Fibroblast of pulmonary artery (primary cell): ENCODE results near the gene KLHL33.
A peak's percentile ranks its signal among the peaks of the same experiment; 100 is the strongest.

Source experiments
- DNase-seq: peaks from one replicate; pipeline ENCODE4 v3.0.0-alpha.2; 2010; ENCODE audit warnings: low read depth
- H3K4me3 ChIP-seq: replicated peaks from 2 replicates; pipeline ENCODE4 v1.5.1; 2011; ENCODE audit warnings: low read depth, mild to moderate bottlenecking, control low read depth, low read length, moderate library complexity
- TF ChIP-seq, protein P1 (sequence below): IDR thresholded peaks from 2 replicates; pipeline ENCODE4 v1.5.1; 2011; ENCODE audit warnings: mild to moderate bottlenecking, control low read depth, low read length, inconsistent platforms; ENCODE audit errors: missing control alignments

Gene KLHL33, protein sequence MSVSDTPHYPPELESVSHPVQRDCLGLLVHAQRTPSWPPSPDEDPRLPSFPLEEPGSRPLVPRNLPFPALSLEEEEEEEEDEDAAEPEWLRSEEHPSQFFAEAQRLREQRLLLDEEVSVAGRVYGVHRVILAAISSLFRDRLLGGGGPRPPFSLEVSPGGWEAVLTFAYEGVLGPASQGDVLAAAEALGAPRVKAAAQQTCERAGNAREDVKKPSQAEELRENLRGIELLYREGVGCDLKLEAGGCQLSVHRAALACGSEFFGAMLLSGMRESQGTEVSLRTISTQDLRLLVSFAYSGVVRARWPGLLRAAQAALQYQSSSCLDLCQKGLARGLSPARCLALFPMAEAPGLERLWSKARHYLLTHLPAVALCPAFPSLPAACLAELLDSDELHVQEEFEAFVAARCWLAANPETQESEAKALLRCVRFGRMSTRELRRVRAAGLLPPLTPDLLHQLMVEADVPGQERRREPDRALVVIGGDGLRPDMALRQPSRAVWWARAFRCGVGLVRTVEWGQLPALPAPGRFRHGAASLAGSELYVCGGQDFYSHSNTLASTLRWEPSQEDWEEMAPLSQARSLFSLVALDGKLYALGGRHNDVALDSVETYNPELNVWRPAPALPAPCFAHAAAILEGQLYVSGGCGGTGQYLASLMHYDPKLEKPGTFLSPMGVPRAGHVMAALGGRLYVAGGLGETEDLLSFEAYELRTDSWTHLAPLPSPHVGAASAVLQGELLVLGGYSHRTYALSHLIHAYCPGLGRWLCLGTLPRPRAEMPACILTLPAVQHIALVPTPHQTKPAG

DNA sequence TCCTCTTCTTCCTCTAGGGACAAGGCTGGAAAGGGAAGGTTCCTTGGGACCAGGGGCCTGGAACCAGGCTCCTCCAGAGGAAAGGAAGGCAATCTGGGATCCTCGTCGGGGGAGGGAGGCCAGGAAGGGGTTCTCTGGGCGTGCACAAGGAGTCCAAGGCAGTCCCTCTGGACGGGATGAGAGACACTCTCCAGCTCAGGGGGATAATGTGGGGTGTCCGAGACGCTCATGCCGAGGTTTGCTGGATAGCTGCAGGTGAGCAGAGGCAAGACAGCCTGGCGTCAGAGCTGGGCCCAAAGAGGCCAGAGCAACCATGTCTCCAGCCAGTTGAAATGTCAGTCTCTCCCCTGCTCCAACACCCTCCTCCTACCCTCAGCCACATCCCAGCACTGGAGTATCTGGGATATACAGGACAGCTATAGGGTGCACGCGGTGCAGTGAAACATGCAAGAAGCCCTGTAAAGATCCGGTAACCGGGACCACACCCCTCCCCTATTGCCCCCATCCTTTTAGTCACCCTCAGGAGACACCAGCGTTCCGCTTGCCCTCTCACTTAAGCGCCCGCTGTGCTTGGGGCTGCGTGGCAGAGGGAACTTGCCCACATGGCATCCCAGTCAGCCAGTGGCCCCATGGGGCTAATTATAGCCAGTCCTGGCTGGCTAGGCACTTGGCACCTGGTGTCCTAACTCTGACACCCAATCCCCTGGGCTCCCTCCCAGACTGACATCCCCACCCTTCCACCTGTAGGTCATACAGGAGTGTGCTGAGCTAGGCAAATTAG is at the start of gene KLHL33:
Gene KLHL33 (minus strand): TSS at position 585 of the 781 bp plus-strand sequence. CDS start 355 bp downstream, at position 230.
- no peak for DNase-seq
- TF ChIP-seq, protein P1, sequence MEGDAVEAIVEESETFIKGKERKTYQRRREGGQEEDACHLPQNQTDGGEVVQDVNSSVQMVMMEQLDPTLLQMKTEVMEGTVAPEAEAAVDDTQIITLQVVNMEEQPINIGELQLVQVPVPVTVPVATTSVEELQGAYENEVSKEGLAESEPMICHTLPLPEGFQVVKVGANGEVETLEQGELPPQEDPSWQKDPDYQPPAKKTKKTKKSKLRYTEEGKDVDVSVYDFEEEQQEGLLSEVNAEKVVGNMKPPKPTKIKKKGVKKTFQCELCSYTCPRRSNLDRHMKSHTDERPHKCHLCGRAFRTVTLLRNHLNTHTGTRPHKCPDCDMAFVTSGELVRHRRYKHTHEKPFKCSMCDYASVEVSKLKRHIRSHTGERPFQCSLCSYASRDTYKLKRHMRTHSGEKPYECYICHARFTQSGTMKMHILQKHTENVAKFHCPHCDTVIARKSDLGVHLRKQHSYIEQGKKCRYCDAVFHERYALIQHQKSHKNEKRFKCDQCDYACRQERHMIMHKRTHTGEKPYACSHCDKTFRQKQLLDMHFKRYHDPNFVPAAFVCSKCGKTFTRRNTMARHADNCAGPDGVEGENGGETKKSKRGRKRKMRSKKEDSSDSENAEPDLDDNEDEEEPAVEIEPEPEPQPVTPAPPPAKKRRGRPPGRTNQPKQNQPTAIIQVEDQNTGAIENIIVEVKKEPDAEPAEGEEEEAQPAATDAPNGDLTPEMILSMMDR = no peak
- no peak within 1 kb of the TSS for H3K4me3 ChIP-seq

DNA sequence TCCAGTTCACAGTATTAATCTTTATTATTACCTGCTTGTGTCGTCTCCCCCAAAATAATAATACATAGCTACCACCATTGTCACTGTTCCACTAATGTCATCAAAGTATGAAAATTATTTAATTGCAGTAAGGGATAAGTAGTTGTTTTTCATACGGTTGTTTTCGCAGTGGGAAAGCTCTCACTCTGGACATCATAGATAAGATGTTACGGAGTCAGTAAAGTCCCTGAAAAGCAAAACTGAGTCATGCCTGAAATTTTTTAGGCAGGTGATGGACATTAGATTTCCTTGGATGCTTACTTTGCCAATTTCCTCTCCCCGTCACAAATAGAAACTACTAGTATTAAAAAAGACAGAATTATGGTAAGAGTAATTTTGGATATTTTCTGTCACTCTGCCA is 46.4 kb upstream of the KLHL33 start:
- TF ChIP-seq, protein P1 = no peak

DNA sequence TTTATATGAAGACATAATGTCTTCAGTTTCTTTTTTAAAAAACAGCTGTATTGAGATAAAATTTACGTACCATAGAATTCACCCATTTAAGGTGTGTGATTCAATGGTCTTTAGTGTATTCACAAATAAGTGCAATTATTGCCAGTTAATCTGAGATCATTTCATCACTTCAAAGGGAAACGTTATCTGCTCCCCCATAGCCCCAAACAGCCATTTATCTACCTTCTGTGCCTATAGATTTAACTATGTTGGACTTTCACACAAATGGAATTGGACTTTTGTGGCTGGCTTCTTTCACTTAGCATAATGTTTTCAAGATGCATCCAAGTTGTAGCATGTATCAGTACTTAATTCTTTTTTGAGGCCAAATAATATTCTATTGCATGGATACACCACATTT is 42.9 kb upstream of the KLHL33 start:
- no peak overlapping the region for H3K4me3 ChIP-seq
- TF ChIP-seq, protein P1 = no peak
- DNase-seq = no peak

More for the DNA sequence above, 46.4 kb upstream of the KLHL33 start:
- no peak overlapping the region for H3K4me3 ChIP-seq
- DNase-seq = no peak

DNA sequence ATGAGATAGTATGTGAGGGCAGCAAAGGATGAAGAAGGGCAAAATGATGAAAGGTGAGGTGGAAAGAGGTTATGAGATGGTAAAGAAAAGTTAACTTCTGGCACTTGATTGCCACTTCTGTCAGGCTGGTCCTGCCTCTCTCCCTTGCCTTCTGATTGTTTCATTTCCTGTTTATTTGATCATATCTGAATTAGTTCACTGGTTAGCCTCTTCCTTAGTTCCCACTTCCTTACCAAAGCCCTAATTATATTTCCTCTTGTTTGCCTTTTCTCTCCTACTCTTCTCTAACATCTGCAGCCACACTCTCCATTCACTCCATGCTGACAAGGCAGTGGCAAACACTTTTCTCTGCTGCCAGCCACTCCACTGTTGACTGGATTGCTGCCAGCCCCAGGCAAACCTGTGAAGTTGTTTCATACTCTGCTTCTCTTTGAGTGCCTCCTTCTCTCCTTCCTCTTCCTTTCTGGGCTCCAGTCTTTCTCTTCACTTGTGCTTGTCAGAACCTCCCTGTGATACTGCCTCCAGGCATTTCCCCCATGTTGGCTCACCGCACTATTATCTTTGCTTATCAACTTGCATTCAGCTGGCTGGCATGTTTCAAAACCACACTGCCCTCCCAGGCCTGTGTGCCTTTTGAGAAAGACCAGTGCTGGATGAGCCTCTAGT is 41.4 kb upstream of the KLHL33 start:
- H3K4me3 ChIP-seq = no peak overlapping the region
- TF ChIP-seq, protein P1 = no peak
- DNase-seq = peak; percentile 85

DNA sequence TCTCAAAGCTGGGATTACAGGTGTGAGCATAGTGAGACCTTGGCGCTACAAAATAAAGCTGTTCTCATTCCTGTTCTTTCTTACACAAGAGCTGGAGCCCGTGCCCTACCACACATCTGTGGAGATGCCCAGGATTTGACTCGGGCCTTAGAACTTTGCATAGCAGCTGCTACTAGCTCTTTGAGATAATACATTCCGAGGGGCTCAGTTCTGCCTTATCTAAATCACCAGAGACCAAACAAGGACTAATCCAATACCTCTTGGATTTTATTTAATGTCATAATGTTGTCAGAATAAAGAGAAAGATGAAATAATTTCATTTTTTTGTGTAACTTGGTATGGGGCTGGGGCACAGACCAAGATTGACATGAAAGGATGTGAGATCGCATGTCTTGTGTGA is 40.8 kb upstream of the KLHL33 start:
- H3K4me3 ChIP-seq = no peak overlapping the region
- TF ChIP-seq, protein P1 = no peak
- DNase-seq = no peak

DNA sequence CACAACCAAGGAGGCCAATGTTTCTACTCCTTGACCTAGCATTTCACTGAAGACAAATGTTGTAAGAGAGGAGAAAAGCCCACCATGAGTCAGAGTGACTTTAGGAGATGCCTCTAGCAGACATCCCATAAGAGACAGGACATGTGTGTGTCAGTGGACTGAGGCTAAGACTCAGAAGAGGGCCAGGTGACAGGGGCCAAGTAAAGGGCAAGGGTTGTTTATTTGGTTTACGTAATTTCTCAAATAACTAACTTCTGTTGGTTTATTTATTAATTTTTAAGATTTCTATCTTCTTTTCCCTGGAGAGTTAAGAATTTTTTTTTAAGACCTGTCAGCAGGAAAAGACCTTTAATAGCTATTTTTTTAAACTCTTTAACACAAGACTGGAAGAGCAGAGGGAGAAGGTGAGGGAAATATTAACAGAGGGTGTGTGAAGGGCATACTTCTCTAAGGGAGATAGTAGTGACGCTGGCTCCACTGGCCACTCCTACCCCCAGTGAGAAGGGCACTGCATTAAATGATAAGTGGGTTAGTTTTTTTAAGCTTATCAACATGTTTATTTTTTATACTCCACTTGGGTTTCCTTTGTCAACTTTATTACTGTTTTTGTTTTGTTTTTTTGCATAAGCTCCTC is 36.7 kb upstream of the KLHL33 start:
- DNase-seq = no peak
- H3K4me3 ChIP-seq = no peak overlapping the region
- TF ChIP-seq, protein P1 = no peak
